NCI-H446 treated with DMSO at 0.1 percent for 48 hours (cell line): ENCODE results near the gene CSF3.

Source experiments
- DNase-seq: peaks from one replicate; lab custom pipeline; 2025; lab: John Stamatoyannopoulos, UW

Gene CSF3

GRCh38 chr17:40015005-40015997 is at the start of gene CSF3:
Gene CSF3 (plus strand): TSS chr17:40015440. CDS start chr17:40015475, 35 bp downstream.
- DNase-seq, result no peak

GRCh38 chr17:39966771-39967170 is 48.5 kb upstream of the CSF3 start:
- DNase-seq, result no peak

DNA sequence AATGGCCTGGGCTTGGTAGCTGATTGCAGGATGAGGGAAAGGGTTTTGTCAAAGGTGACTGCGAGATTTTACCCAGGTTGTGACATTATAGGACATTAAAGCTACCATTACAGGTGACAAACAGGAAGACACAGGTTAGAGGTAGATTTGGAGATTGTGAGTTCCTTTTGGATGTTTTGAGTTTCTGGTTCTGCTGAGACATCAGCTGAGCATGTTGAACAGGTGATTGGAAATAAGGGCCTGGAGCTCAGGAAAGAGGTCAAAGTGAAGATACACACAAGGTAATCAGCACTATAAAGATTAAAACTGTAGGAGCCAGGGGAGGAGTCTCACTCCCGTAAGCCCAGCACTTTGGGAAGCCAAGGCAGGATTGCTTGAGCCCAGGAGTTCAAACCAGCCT is 46.5 kb upstream of the CSF3 start:
- DNase-seq, result no peak

DNA sequence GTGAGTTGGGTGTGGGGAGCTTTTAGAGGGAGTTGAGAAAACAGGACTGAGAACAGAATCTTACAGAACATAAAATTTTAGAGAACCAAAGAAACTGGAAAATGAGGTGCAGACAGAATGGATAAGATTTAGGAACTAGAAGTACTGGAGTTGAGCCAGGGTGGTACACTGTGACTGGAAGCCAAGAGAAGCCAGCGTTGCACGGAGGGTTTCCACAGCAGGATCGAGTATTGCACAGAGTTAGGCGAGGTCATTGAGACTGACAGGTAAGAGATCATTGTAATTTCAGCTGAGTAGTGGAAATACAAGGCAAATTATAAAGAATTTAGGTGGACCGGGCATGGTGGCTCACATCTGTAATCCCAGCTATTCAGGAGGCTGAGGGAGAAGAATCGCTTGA is 45.9 kb upstream of the CSF3 start:
- DNase-seq, result no peak

DNA sequence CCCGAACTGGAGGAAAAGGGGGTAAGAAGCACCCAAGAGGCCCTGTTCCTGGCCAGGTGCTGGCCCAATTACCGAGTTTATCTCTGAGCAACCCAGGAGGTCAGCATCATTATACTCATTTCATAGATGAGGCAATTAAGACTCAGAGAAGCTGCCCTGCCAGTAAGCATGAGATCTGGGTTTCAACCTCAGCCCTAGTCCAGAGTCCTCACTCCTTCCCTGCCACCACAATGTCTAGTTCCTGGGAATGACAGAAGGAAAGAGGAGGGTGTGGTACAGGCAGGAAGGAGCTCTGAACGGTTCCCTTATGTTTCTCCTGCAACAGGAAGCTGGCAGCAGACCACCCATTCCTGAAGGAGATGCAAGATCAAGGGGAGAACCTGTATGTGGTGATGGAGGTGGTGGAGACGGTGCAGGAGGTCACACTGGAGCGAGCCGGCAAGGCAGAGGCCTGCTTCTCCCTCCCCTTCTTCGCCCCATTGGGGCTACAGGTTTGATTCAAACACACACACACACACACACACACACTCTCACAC is 45.0 kb upstream of the CSF3 start:
- no peak for DNase-seq

DNA sequence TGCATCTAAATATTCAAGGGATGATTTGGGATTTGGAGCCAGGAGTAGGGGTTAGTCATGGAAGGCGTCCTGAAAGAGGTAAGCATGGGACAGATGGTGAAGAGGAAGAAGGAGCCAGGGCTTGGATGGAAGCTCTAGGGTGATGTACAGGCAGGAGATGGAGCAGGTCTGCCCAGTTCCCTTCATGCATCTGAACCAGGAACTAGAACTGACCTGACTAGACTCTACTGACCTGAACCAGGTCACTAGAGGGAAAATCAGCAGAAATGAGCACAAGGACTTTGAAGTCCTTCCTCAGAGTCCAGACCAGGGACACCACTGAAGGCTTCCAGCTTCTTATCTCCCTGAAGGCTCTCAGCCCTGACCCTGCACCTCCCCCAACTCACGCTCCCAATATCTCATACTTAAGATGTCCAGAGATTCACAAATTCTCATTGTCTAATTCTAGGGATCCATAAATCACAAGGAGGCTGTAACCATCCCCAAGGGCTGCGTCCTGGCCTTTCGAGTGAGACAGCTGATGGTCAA is 44.1 kb upstream of the CSF3 start:
- no peak for DNase-seq

DNA sequence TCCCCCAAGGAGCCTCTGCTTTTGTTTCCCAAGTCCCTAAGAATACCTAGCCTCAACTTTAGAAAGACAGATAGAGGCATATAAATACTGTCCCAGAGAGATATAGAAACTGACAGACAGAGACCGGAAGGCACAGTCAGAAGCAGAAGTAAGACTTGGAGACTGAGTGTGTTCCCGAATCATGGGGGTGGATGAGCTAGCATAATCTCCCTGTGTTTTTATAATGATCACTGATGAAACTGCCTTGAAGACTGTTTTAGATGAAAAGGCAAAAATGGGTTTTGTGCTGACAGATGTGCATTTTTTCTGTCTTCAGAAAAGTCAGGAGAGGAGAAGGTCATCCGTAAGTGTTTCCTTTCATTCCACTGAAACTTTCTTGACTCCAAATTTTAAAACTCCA is 43.0 kb upstream of the CSF3 start:
- DNase-seq, result no peak

DNA sequence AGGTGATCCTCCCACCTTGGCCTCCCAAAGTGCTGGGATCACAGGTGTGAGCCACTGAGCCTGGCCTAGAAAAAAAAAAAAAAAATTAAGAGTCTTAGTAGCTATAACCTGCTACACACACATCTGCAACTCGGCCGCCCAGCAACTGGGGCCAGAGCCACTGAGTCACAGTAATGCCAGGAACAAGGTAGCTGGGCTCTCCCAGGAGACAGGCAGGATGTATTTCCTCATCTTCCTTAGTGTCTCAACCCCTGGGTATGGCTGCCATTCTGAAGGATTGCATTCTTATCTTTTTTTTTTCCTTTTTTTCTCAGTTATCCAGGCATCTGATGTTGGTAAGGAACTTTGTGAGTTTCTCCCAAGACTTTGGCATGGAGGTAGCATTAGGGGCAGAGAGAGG is 41.7 kb upstream of the CSF3 start:
- no peak for DNase-seq

DNA sequence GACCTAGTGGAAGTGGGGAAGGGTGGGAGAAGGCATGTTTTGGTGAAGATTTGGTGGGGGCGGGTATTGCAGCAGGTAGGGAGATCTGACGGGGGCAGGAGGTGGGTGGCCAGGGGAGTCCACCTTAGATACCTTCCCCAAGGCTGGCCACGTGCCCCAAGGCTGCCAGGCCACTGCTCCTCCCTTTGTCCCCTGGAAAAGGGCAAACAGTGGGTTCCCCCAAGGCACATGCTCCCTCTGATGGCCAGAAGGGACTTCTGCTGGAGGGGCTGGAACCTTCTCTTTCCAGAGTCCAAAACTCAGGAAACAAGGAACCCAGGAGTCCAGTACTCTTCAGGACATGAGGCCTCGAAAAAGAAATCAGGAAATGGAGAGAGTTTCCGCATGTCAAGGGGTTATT is 40.8 kb upstream of the CSF3 start:
- no peak for DNase-seq

DNA sequence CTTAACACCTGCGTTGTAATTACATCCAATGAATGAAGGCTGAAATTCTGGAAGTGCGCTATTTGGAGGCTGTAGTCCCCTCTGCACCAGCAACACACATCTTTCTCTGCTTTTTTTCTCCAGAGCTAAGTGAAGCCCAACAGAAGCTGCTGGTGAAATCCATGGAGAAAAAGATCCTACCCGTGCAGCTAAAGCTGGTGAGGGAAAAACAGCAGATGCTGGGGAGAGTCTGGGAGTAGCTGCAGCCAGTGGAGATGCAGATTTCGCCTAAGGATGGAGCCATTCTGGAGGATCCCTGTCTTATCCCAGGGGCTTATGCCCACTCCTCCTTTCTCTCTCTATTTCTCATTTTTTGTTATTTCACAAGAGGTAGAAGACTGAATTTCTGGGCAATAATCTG is 39.4 kb upstream of the CSF3 start:
- DNase-seq, result no peak

- DNase-seq, result no peak
These were observed 36.1 kb upstream of the CSF3 start for GRCh38 chr17:39979016-39979670.

DNA sequence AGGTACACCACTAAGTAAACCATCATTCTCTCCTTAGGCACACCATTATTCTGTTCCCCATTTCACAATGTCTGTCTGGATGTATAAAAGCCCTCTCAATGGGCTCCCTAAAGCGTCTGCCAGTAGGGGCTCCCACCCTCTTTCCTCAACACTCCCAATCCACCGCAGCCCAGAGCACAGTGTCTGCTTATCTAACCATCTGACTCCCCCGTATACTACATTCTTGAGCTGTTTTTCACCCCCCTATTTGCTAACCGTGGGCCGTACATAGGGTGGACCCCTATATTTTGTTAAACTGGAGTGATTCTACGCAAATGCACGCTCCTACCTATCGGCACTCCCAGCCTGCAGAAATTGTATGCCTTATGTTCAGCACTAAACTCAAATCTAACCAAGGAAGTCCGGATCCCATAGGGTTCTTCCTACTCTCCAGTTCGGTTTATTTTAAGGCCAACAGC is 35.3 kb upstream of the CSF3 start:
- no peak for DNase-seq

- DNase-seq, result peak; percentile 98
These were observed 34.7 kb upstream of the CSF3 start, which contains the start of gene PSMD3 for GRCh38 chr17:39980351-39981206. Gene PSMD3 (plus strand): TSS chr17:39980807. CDS start chr17:39980971, 164 bp downstream.

- DNase-seq, result no peak
These were observed 34.0 kb upstream of the CSF3 start for GRCh38 chr17:39981207-39981741.

DNA sequence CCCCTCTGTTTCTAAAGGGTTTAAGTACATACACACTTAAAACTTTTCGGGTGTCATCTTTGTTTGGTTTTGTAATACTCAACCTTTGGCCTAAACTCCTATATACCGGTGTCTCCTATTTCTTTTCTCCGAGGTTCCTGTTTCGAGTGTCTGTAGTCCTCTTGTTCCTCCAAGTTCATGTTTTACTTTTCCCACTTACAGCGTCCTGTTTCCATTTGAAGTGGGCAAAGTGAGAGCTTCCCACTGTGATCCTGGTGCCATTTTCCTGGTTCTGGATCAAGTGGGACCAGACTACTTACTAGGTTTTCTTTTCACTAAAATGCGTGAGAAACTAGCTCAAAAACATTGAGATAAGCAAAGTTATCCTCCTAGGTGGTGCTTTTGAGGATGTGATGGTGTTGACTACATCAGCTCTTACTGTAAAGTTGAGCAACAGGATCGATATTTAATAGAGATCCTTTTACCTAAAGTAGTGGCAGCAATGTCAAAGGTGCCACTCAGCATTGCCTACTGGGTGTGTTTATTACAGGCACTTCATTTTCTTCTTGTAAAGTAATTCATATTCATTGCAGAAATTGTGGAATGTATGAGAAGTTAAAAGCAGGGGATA is 33.4 kb upstream of the CSF3 start:
- no peak for DNase-seq

- DNase-seq, result no peak
These were observed 26.9 kb upstream of the CSF3 start for GRCh38 chr17:39988206-39988810.

GRCh38 chr17:39994448-39994847 is 20.8 kb upstream of the CSF3 start:
- no peak for DNase-seq

GRCh38 chr17:39995438-39995837 is 19.8 kb upstream of the CSF3 start:
- no peak for DNase-seq

- no peak for DNase-seq
These were observed 19.1 kb upstream of the CSF3 start for GRCh38 chr17:39996162-39996561.

- no peak for DNase-seq
These were observed 18.4 kb upstream of the CSF3 start for GRCh38 chr17:39996800-39997199.
